SK-N-SH treated with all-trans-retinoic acid at 6 μM for 48 hours (cell line): ENCODE data around the gene EMC7.
"Not testable (repeated sequence)": the region's sequence is repeated elsewhere in the genome, so short reads cannot be mapped to it uniquely, and the experiment has no call there.

Experiments used
- ARNTL ChIP-seq: fragments of 450-650 bp; formaldehyde crosslinking; IDR thresholded peaks from 2 replicates; pipeline ENCODE4 v1.5.0; 2020; ENCODE audit warnings: low read depth, mild to moderate bottlenecking, moderate library complexity, borderline replicate concordance
- CREB5 ChIP-seq: fragments of 250-450 bp; sonication (Bioruptor Pico); IDR thresholded peaks from 2 replicates; pipeline ENCODE4 v1.5.1; 2020; ENCODE audit warnings: low read depth, mild to moderate bottlenecking, moderate library complexity
- PATZ1 ChIP-seq: fragments of 250-450 bp; sonication (Bioruptor Pico); IDR thresholded peaks from 2 replicates; pipeline ENCODE4 v1.8.0; 2020; ENCODE audit warnings: mild to moderate bottlenecking, moderate library complexity, borderline replicate concordance

DNA sequence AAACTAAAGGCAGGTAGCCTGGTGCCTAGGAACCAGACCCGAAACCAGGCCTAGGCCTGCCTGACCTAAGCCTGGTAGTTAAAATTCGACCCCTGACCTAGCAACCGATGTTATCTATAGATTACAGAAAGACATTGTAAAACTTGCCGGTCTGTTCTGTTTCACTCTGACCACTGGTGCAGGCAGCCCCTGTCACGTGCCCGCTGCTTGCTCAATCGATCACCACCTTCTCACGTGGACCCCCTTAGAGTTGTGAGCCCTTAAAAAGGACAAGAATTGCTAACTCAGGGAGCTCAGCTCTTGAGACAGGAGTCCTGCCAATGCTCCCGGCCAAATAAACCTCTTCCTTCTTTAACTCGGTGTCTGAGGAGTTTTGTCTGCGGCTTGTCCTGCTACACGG lies 20.1 kb upstream of the EMC7 start:
- TF ChIP-seq PATZ1, ARNTL, CREB5 (CRISPR knock-in tag): not testable (repeated sequence)
